KMS-11 (cell line): Measurements from ENCODE around the gene RBM14.

Experiments
- H2AFZ ChIP-seq: fragments of 200-600 bp; sonication (generic); 2 replicates; pipeline ENCODE4 v1.6.1; 2016; ENCODE audit warnings: antibody characterized with exemption, mixed run types, low read depth
- H3K27ac ChIP-seq: fragments of 200-600 bp; sonication (generic); 2 replicates; pipeline ENCODE4 v1.6.1; 2016; ENCODE audit warnings: mild to moderate bottlenecking, mixed run types
- H3K27me3 ChIP-seq: fragments of 200-600 bp; sonication (generic); 2 replicates; pipeline ENCODE4 v1.6.1; 2017; ENCODE audit warnings: mild to moderate bottlenecking, low read depth, mixed run types, moderate library complexity; ENCODE audit not compliant: insufficient read depth
- H3K36me3 ChIP-seq: fragments of 200-600 bp; sonication (generic); 2 replicates; pipeline ENCODE4 v1.6.1; 2017; ENCODE audit warnings: mild to moderate bottlenecking, mixed run types; ENCODE audit not compliant: insufficient read depth
- H3K4me1 ChIP-seq: fragments of 200-600 bp; sonication (generic); 2 replicates; pipeline ENCODE4 v1.6.1; 2016; ENCODE audit warnings: mild to moderate bottlenecking, low read depth, mixed run types; ENCODE audit not compliant: poor library complexity, severe bottlenecking
- H3K4me2 ChIP-seq: fragments of 200-600 bp; sonication (generic); 2 replicates; pipeline ENCODE4 v1.7.0; 2016; ENCODE audit warnings: mild to moderate bottlenecking, mixed run types
- H3K4me3 ChIP-seq: fragments of 200-600 bp; sonication (generic); IDR thresholded peaks from 2 replicates; pipeline ENCODE4 v1.6.1; 2017; ENCODE audit warnings: low read depth, low read length, mixed read lengths; ENCODE audit not compliant: insufficient read depth
- H3K79me2 ChIP-seq: fragments of 200-600 bp; sonication (generic); 2 replicates; pipeline ENCODE4 v1.6.1; 2016; ENCODE audit warnings: low read depth, mixed run types; ENCODE audit not compliant: insufficient read depth
- H3K9ac ChIP-seq: fragments of 200-600 bp; sonication (generic); 2 replicates; pipeline ENCODE4 v1.6.1; 2016; ENCODE audit warnings: mild to moderate bottlenecking, mixed run types
- H4K20me1 ChIP-seq: fragments of 200-600 bp; sonication (generic); 2 replicates; pipeline ENCODE4 v1.6.1; 2016; ENCODE audit warnings: mild to moderate bottlenecking, mixed run types; ENCODE audit not compliant: insufficient read depth
- CTCF ChIP-seq: fragments of 200-600 bp; sonication (generic); conservative IDR thresholded peaks from 2 replicates; pipeline ENCODE4 v1.6.1; 2017; ENCODE audit warnings: low read depth, mild to moderate bottlenecking, antibody characterized with exemption, low read length, moderate library complexity, mixed read lengths

RBM14 gene

GRCh38 chr11:66665369-66665768 lies 48.9 kb downstream of the RBM14 start:
- no peaks in the 10 kb centered on the region for H4K20me1 ChIP-seq
- no peak overlapping the region for H3K9ac ChIP-seq
- H3K79me2 ChIP-seq: peaks cover 15% of the 10 kb centered on the region; the same call in 1 of the 2 replicates

GRCh38 chr11:66670816-66671215 lies 54.4 kb downstream of the RBM14 start:
- no peak overlapping the region for H3K27ac ChIP-seq
- no peak overlapping the region for H2AFZ ChIP-seq
- H3K27me3 ChIP-seq: no peaks in the 10 kb centered on the region
- H3K79me2 ChIP-seq: peaks cover 38% of the 10 kb centered on the region; the same call in 1 of the 2 replicates
- no peaks in the 10 kb centered on the region; the same call in 1 of the 2 replicates for H3K36me3 ChIP-seq
- no peak for TF ChIP-seq CTCF
- H3K4me2 ChIP-seq: no peak overlapping the region
- peaks cover 3% of the 10 kb centered on the region for H3K4me1 ChIP-seq
- no peak overlapping the region for H3K4me3 ChIP-seq
- H4K20me1 ChIP-seq: no peaks in the 10 kb centered on the region
- no peak overlapping the region for H3K9ac ChIP-seq

More at GRCh38 chr11:66665369-66665768, 48.9 kb downstream of the RBM14 start:
- Histone ChIP-seq H3K4me1 (peaks cover 14% of the 10 kb centered on the region), H3K27ac (no peak overlapping the region), H3K4me3 (no peak overlapping the region), H3K4me2 (no peak overlapping the region), H3K27me3 (no peaks in the 10 kb centered on the region), H2AFZ (no peak overlapping the region), H3K36me3 (no peaks in the 10 kb centered on the region; the same call in 1 of the 2 replicates)
- TF ChIP-seq CTCF: no peak

DNA sequence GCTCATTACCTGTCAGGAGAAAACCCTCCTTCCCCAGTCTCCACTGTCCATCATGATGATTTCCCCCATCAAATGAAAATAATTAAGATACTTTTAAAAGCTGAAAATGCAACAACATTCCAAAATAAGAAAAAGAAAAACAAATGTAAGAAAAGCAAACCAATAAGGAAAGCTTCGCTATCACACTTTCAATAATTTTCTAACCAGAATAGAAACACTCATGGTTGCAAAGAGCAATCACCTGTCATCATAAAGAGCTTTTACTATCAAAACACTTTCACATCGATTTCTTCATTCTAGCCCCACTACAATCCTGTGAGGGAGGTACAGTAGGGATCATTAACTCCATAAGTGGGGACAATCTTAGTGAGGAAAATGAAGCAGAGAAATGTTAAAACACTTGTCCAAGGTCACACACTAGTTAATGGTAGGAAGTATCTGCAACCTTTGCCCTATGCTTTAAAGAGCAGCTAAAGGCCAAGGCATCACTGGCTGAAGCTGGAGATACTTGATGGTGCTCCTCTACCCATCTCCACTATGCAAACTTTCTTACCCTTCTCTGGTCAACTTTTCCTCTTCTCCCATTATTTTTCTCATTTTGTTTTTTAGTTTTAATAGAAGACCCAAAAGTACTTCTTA lies 58.7 kb downstream of the RBM14 start:
- Histone ChIP-seq H2AFZ (no peak overlapping the region), H3K27ac (no peak overlapping the region), H3K4me1 (peaks cover 10% of the 10 kb centered on the region), H3K9ac (no peak overlapping the region), H4K20me1 (no peaks in the 10 kb centered on the region), H3K79me2 (peaks cover 24% of the 10 kb centered on the region; the same call in 1 of the 2 replicates), H3K4me3 (no peak overlapping the region), H3K4me2 (no peak overlapping the region), H3K36me3 (no peaks in the 10 kb centered on the region; the same call in 1 of the 2 replicates), H3K27me3 (no peaks in the 10 kb centered on the region)
- no peak for TF ChIP-seq CTCF

DNA sequence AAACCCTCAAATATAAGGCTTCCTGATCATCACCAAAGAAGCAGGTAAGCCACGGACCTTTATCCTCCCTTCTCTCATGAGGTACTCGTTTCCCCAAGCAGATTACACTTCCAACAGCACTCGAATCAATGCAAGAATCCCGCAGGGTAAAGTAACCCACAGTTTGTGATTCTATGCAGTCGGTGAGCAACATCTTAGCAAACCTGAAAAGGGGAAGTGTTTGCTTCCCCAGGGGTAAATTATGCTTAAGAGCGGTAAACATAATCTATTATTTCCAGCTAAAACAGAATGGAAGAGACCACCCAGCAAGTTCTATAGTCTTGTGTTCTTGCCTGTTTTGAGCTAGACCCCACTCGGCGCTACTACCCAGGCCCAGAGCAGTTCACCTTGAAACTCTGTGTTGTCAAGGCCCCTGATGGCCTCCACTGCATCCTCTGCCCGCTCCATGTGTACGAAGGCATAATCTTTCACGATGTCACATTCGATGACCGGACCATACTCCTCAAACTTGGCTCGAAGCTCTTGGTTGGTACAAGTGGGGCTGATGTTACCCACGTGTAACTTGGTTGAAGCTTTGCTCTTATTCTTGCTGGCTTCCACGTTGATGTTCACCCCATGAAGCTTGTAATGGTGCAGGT lies 60.0 kb downstream of the RBM14 start:
- H3K36me3 ChIP-seq: no peaks in the 10 kb centered on the region; the same call in 1 of the 2 replicates
- peaks cover 10% of the 10 kb centered on the region for H3K4me1 ChIP-seq
- H3K27me3 ChIP-seq: no peaks in the 10 kb centered on the region
- no peak overlapping the region for H3K4me3 ChIP-seq
- no peak overlapping the region for H2AFZ ChIP-seq
- H3K27ac ChIP-seq: no peak overlapping the region
- no peak overlapping the region for H3K9ac ChIP-seq
- peak overlapping the region; percentile 87; the same call in 1 of the 2 replicates for H3K4me2 ChIP-seq
- H4K20me1 ChIP-seq: no peaks in the 10 kb centered on the region
- H3K79me2 ChIP-seq: peaks cover 17% of the 10 kb centered on the region; the same call in 1 of the 2 replicates
- TF ChIP-seq CTCF: no peak
